Large intestine (tissue), 3 donors: ENCODE results near the gene RAB37. TPM values are rescaled to one million over a fixed set of nuclear protein-coding genes. Genes with fewer than 3 reads are reported as not detected.

Experiments used
- DNase-seq, 2 donors: peaks; one replicate each; pipeline versions ENCODE4 v3.0.0 to v3.0.0-alpha.2; 2013
- H3K27ac ChIP-seq: one replicate; pipeline ENCODE4 v1.5.1; 2013; ENCODE audit warnings: low read length
- H3K27me3 ChIP-seq: 2 replicates; pipeline ENCODE4 v1.6.1; 2013; ENCODE audit warnings: low read length; ENCODE audit not compliant: control insufficient read depth, insufficient read depth
- H3K36me3 ChIP-seq: 2 replicates; pipeline ENCODE4 v1.6.1; 2013; ENCODE audit warnings: low read length; ENCODE audit not compliant: control insufficient read depth, insufficient read depth
- H3K4me1 ChIP-seq: one replicate; pipeline ENCODE4 v1.6.1; 2013; ENCODE audit warnings: low read length; ENCODE audit not compliant: control insufficient read depth, insufficient read depth
- H3K4me3 ChIP-seq: one replicate; pipeline ENCODE4 v1.5.1; 2013; ENCODE audit warnings: low read length
- H3K9me3 ChIP-seq: one replicate; pipeline ENCODE4 v1.6.1; 2013; ENCODE audit warnings: mild to moderate bottlenecking, low read depth, low read length, moderate library complexity; ENCODE audit not compliant: control insufficient read depth
- WGBS: methylation state at CpG from one replicate; pipeline ENCODE4 v1.1.5; 2013; ENCODE audit warnings: low lambda C conversion rate; ENCODE audit not compliant: insufficient coverage; 5-methylcytosine and 5-hydroxymethylcytosine counted together
- polyA plus RNA-seq: library from polyadenylated mRNA; unstranded; fragments of 120-200 nt; gene quantifications from one replicate; pipeline ENCODE4 v1.2.1, GENCODE V29; 2013

RAB37 gene
- polyA plus RNA-seq, 1 donor, result 14.3 TPM

DNA sequence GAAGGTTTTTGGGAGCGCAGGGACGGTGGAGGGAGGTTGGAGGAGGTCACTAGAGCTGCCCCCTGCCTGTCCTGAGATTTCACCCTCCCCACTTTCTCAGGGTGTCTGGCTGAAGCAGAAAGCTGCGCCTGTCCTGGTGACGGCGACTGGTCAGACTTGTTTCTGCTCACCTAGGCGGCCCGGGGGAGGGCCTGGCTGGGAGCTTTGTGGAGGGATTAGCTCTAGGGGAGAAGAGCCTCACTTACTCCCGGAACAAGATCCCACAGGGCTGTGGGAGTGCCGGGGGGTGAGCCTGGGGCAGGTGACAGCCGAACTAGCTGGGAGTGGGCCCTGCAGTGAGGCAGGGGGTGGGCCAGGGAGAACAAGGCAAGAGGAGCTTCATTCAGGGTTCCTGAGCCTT lies 22.9 kb downstream of the RAB37 start:
- Histone ChIP-seq H3K36me3 (peaks cover 30% of the 10 kb centered on the region), H3K27ac (peak overlapping the region; percentile 98), H3K27me3 (no peaks in the 10 kb centered on the region), H3K9me3 (no peaks in the 10 kb centered on the region), H3K4me3 (no peak overlapping the region), H3K4me1 (peaks cover 88% of the 10 kb centered on the region)
- no CpG with 5 or more reads among the region's 10 CpGs for WGBS
- DNase-seq, result peak in 1 of 2 donors; percentile 79

DNA sequence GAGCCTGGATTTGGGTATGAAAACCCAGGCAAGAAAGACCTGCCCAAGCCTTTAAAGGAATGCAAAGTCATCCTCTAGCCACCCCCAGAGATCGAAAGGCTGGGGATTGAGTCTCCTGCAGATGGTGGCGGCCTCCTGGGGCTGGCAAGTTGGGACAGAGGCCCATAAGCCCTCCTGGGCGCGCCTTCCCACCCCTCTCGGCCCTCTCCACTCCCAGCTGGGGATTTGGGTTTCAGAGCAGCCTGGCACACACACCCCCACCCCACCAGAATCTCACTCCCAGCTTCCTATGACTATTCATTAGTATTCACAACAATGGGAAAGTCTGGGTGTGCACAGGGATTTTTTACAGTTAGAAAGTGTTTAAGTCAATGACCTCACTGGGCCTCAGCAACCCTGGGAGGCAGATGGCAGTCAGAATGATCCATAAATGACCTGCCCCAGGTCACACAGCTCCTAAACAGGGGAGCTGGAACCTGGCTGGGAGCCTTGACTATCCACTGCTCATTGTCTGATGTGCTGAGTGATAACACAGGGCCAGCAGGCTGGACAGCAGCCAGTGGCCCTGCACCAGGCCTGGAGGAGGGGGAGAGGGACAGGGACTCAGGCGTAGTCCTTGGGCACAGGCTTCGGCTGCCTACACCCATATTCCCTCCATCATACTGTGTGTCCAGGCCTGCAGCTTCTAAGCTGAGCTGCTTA lies 23.5 kb downstream of the RAB37 start:
- no peaks in the 10 kb centered on the region for H3K27me3 ChIP-seq
- H3K4me3 ChIP-seq, result no peak overlapping the region
- peaks cover 25% of the 10 kb centered on the region for H3K36me3 ChIP-seq
- no peak for DNase-seq
- peaks cover 88% of the 10 kb centered on the region for H3K4me1 ChIP-seq
- no peaks in the 10 kb centered on the region for H3K9me3 ChIP-seq
- H3K27ac ChIP-seq, result peak overlapping the region; percentile 98
- WGBS, result no CpG with 5 or more reads among the region's 7 CpGs

DNA sequence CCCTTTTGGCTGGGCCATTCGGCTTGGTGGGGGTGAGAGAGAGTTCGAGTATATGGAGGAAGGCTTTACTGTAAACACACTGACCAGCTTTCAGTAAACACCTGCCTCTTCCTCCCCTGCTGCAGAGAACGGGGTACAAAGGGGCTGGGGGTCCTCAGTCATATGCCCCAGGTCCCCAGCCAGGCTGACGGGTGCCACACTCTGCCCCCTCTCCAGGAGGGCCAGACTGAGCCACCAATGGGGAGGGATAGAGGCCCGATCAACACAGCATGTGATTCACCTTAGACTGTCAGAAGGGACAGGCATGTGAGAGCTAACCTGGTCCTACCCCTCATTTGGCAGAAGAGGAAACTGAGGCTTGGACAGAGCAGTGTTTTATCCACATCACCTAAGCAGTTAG lies 24.4 kb downstream of the RAB37 start:
- Histone ChIP-seq H3K27ac (peak overlapping the region; percentile 98), H3K4me3 (no peak overlapping the region), H3K4me1 (peaks cover 94% of the 10 kb centered on the region), H3K36me3 (peaks cover 31% of the 10 kb centered on the region), H3K9me3 (no peaks in the 10 kb centered on the region), H3K27me3 (no peaks in the 10 kb centered on the region)
- no CpG with 5 or more reads among the region's 5 CpGs for WGBS
- no peak for DNase-seq

DNA sequence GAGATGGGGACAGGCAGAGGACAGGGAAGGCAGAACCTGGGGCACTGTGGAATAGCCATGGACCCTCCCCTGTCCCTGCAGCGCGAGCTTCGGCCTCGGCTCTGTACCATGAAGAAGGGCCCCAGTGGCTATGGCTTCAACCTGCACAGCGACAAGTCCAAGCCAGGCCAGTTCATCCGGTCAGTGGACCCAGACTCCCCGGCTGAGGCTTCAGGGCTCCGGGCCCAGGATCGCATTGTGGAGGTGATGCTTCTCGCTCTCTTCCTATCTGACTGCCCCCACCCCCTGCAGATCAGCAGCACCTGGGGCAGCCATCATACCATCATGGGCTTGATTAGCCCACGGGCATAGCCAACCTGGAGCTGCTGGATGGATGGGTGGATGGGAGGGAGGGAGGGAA lies 24.9 kb downstream of the RAB37 start:
- no CpG with 5 or more reads among the region's 11 CpGs for WGBS
- peaks cover 36% of the 10 kb centered on the region for H3K36me3 ChIP-seq
- DNase-seq, result no peak

DNA sequence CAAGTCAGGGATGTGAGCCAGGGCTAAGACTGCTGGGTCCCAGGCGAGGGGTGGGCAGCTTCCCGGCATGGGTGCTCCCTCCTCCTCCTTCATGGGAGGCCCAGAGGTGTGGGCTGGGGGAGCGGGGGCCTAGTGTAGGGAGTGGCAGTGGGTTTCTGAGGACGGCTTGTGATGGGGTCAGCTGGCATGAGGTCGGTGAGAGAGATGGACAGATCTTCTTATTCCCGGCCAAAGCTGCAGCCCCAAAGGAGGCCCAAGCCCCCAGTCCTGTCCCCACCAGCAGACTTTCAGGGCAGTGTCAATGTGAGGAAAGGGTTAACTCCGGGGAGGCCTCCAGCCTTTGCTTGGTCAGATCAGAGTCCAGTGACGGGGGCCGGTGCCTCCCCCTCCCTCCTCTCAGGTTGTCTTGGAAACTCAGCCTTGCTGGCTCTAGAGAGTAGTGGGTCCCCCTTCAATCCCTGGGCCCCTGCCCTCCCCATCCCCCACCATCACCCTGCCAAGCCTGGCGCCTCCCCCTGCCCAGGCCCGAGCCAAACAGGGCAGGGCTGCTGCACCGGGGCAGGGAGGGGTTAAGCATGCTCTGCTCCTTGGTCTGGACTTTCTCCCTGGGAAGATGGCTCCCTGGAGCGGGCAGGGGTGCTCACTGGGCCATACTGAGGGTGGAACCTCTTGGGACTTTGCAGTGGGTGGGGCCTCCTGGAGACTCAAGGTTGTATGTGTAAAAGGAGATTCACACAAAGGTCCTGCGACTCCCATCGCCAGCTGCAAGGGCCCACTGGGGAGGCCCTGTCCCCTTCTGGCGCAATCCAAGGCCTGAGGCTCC lies 26.7 kb downstream of the RAB37 start:
- H3K27ac ChIP-seq, result peak overlapping the region; percentile 98
- H3K4me3 ChIP-seq, result peak overlapping the region; percentile 50
- H3K27me3 ChIP-seq, result no peaks in the 10 kb centered on the region
- peak; percentile 98 to 99 for DNase-seq
- WGBS, result no CpG with 5 or more reads among the region's 16 CpGs
- H3K4me1 ChIP-seq, result peaks cover 94% of the 10 kb centered on the region
- peaks cover 52% of the 10 kb centered on the region for H3K36me3 ChIP-seq
- no peaks in the 10 kb centered on the region for H3K9me3 ChIP-seq

More for the DNA sequence above, 24.9 kb downstream of the RAB37 start:
- Histone ChIP-seq H3K9me3 (no peaks in the 10 kb centered on the region), H3K27ac (peak overlapping the region; percentile 98), H3K4me3 (no peak overlapping the region), H3K4me1 (peaks cover 94% of the 10 kb centered on the region), H3K27me3 (no peaks in the 10 kb centered on the region)

DNA sequence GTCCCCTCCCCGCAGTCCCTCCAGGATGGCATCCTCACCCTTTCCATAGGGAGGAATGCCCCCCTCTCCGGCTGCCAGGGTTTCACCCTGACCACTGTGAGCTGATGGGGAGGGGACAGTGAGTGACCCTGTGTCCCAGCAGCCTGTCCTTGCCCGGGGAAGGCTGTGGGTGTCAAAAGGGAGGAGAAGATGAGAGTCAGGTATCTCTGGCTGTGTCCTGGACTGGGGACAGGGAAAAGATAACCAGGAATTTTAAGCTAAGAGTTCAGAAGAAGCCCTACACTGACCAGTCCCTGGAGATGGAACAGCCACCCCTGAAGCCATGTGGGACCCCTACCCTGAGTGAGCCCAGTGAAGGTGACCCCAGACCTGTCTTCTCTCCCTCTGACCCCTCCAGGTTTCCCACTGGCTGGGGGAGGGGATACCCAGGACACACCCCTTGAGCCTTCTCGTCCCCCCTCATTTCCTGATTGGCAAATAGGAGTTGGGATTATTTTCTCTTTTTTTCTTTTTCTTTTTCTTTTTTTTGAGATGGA lies 27.8 kb downstream of the RAB37 start:
- H3K4me1 ChIP-seq, result peaks cover 94% of the 10 kb centered on the region
- no CpG with 5 or more reads among the region's 4 CpGs for WGBS
- DNase-seq, result no peak
- peak overlapping the region; percentile 7 for H3K4me3 ChIP-seq
- H3K9me3 ChIP-seq, result no peaks in the 10 kb centered on the region
- peak overlapping the region; percentile 98 for H3K27ac ChIP-seq
- H3K27me3 ChIP-seq, result no peaks in the 10 kb centered on the region
- H3K36me3 ChIP-seq, result peaks cover 62% of the 10 kb centered on the region

DNA sequence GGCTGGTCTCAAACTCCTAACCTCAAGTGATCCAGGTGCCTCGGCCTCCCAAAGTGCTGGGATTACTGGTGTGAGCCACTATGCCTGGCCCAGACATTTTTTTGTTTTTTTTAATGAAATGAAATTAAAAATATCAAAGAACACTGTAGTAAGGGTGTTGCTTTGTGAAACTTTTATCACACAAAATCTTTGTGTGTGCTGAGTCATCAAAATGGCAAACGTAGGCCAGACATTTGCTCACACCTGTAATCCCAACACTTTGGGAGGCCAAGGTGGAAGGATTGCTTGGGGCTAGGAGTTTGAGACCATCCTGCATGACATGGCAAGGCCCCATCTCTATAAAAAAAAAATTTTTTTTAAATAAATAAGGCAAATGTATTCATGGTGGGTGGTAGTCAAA lies 29.4 kb downstream of the RAB37 start:
- H3K36me3 ChIP-seq, result peaks cover 68% of the 10 kb centered on the region
- no peaks in the 10 kb centered on the region for H3K27me3 ChIP-seq
- peaks cover 93% of the 10 kb centered on the region for H3K4me1 ChIP-seq
- WGBS, result no CpG with 5 or more reads among the region's 2 CpGs
- no peaks in the 10 kb centered on the region for H3K9me3 ChIP-seq
- H3K4me3 ChIP-seq, result no peak overlapping the region
- DNase-seq, result no peak
- H3K27ac ChIP-seq, result peak overlapping the region; percentile 98

DNA sequence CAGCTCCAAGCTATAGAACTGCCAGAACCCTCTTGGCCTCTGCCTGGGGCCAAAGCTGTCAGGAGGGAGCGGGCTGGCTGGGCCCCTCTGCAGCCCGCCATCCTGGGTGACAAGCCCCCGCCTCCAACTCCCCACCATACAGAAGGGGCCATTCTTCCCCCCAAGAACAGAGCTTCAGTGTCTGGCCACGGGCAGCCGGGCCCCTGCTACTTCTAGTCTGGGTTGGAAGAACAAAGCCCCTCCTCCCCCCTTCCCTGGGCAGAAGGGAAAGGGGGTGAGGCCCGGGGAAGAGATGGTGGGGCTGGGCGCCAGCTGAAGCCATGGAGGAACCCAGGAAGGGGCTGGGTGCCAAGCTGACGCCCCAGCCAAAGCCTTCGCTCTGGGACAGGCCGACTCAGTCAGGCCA lies 30.1 kb downstream of the RAB37 start:
- Histone ChIP-seq H3K36me3 (peaks cover 71% of the 10 kb centered on the region), H3K9me3 (no peaks in the 10 kb centered on the region), H3K4me3 (no peak overlapping the region), H3K27me3 (no peaks in the 10 kb centered on the region), H3K4me1 (peaks cover 89% of the 10 kb centered on the region), H3K27ac (peak overlapping the region; percentile 98)
- no CpG with 5 or more reads among the region's 10 CpGs for WGBS
- no peak for DNase-seq

DNA sequence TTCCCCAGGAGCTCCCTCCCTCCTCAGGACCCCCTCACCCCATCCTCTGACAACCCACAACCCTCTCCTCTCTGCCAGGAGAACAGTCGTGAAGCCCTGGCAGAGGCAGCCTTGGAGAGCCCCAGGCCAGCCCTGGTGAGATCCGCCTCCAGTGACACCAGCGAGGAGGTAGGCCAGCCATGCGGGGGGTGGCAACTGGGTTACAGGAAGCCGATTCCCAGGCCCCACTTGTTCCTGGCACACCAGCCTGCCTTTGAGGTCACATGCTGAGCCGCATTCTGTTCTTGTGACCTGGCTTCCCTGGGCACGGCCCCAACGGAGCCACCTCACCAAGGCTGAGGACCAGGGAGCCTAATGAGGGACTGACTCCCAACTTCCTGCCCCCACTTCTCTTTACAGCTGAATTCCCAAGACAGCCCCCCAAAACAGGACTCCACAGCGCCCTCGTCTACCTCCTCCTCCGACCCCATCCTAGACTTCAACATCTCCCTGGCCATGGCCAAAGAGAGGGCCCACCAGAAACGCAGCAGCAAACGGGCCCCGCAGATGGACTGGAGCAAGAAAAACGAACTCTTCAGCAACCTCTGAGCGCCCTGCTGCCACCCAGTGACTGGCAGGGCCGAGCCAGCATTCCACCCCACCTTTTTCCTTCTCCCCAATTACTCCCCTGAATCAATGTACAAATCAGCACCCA lies 31.2 kb downstream of the RAB37 start:
- H3K9me3 ChIP-seq, result no peaks in the 10 kb centered on the region
- no peak for DNase-seq
- H3K4me3 ChIP-seq, result no peak overlapping the region
- H3K36me3 ChIP-seq, result peaks cover 82% of the 10 kb centered on the region
- no CpG with 5 or more reads among the region's 17 CpGs for WGBS
- H3K27me3 ChIP-seq, result no peaks in the 10 kb centered on the region
- H3K27ac ChIP-seq, result peak overlapping the region; percentile 98
- H3K4me1 ChIP-seq, result peaks cover 90% of the 10 kb centered on the region

DNA sequence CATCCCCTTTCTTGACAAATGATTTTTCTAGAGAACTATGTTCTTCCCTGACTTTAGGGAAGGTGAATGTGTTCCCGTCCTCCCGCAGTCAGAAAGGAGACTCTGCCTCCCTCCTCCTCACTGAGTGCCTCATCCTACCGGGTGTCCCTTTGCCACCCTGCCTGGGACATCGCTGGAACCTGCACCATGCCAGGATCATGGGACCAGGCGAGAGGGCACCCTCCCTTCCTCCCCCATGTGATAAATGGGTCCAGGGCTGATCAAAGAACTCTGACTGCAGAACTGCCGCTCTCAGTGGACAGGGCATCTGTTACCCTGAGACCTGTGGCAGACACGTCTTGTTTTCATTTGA lies 31.7 kb downstream of the RAB37 start:
- Histone ChIP-seq H3K36me3 (peaks cover 81% of the 10 kb centered on the region), H3K27ac (peak overlapping the region; percentile 98), H3K4me1 (peaks cover 89% of the 10 kb centered on the region), H3K27me3 (no peaks in the 10 kb centered on the region), H3K4me3 (no peak overlapping the region), H3K9me3 (no peaks in the 10 kb centered on the region)
- DNase-seq, result peak in 1 of 2 donors; percentile 20
- WGBS, result no CpG with 5 or more reads among the region's 7 CpGs
